Activated CD4-positive, alpha-beta T cell treated with anti-CD3 and anti-CD28 coated beads, Interleukin-2, amount 10 ng/mL, durations not matched to agents 7 days and 5 days (primary cell): ENCODE data around the gene NPIPB2. TPM values are rescaled to one million over a fixed set of nuclear protein-coding genes. Genes with fewer than 3 reads are reported as not detected.

Experiments
- CTCF ChIA-PET: fragments of 350-600 bp; sonication (Branson Sonifier 250); formaldehyde crosslinking; loops from one replicate; lab custom pipeline; 2021; ENCODE audit warnings: antibody characterized with exemption; lab: Charles Lee
- POLR2A ChIA-PET: fragments of 350-600 bp; sonication (Branson Sonifier 250); formaldehyde crosslinking; loops from one replicate; lab custom pipeline; 2021; ENCODE audit warnings: antibody characterized with exemption; lab: Charles Lee
- DNase-seq: peaks from one replicate; pipeline ENCODE4 v3.0.0-alpha.2; 2020
- H3K27ac Mint-ChIP-seq: one replicate; pipeline ENCODE4 v1.8.0; 2021; ENCODE audit warnings: mild to moderate bottlenecking, moderate library complexity, mixed read lengths
- H3K27me3 Mint-ChIP-seq: one replicate; pipeline ENCODE4 v1.8.0; 2021; ENCODE audit warnings: mixed read lengths
- H3K36me3 Mint-ChIP-seq: one replicate; pipeline ENCODE4 v1.8.0; 2021; ENCODE audit warnings: low read depth, mixed read lengths
- H3K4me1 Mint-ChIP-seq: one replicate; pipeline ENCODE4 v1.8.0; 2021; ENCODE audit warnings: mixed read lengths
- H3K4me3 Mint-ChIP-seq: one replicate; pipeline ENCODE4 v1.8.0; 2021; ENCODE audit warnings: mild to moderate bottlenecking, moderate library complexity, mixed read lengths
- H3K9me3 Mint-ChIP-seq: one replicate; pipeline ENCODE4 v1.8.0; 2021; ENCODE audit warnings: mixed read lengths
- total RNA-seq, 2 experiments: library from RNA; stranded (reverse); gene quantifications; one replicate each; pipeline ENCODE4 v1.2.3, GENCODE V29; 2021

Gene NPIPB2
- total RNA-seq, 2 experiments from 2014 or later = 7.6 to 11.6 TPM

DNA sequence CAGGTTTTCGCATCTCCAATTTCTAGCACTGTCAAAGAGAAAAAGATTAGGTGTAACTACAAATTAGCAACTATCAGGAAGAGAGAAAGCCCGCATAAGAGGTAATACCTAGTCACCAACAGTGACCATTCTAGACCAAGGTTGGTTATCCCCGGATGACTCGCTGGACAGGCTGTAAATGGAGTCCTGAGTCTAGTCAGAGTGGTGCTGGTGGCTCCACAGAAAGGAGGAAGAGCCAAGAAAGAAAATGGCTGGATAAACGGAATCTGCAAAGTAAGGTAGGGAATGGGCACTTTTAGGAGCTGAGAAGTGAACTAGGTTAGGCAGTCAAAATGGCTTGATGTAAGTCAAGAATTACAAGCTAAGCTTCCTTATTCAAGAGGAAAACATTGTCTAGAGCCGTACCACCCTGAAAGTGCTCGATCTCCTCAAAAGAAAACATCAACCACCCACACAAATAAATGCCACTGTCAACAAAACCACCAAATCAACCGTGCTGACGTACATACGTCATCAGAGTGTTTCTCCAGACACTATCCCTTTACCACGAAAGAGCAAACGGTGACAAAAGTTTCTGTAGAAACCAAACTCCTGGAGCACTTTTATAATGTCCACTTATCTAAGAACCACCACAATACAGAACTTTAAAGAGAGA is 28.3 kb downstream of the NPIPB2 start:
- Mint-ChIP-seq H3K36me3 (peaks cover 36% of the 10 kb centered on the region), H3K4me1 (peaks cover 51% of the 10 kb centered on the region), H3K4me3 (peak overlapping the region; percentile 86), H3K9me3 (no peaks in the 10 kb centered on the region), H3K27ac (peak overlapping the region; percentile 97), H3K27me3 (peaks cover 2% of the 10 kb centered on the region)
- peak; percentile 41 for DNase-seq
- ChIA-PET POLR2A (interaction anchor here (0.6 kb wide), 1 partner anchor 28 kb away, joined by 5 read pairs; no protein-coding TSS in a partner anchor), CTCF (interaction anchor here (0.8 kb wide), 1 partner anchor 224 kb away, joined by 3 read pairs; no protein-coding TSS in a partner anchor)

DNA sequence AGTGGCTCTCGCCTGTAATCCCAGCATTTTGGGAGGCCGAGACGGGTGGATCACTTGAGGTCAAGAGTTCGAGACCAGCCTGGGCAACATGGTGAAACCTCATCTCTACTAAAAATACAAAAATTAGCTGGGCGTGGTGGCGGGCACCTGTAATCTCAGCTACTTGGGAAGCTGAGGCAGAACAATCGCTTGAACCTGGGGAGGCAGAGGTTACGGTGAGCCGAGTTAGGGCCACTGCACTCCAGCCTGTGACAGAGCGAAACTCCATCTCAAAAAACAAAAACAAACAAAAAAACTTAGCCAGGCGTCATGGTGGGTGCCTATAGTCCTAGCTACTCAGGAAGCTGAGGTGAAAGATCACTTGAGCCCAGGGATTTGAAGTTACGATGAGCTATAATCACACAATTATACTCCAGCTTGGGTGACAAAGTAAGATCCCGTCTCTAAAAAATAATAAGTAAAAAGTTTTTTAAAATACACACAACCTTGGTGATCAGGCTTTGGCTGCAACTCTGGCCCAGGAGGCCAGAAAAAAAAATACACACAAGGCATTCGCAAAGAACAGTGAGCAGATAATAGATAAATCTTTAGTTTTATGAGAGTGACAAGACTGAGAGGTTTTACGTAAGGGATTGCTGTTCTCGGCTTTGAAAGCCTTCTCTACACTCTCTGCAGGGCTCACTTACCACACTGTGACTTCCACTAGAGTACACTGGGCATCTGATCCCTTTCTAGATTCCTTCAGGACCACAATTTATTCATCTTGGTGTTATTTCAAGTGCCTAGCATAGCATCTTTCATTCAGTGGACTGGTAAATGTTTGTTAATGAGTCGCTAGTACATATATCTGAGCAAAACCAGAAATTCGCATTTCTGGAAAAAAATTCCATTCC is 31.9 kb downstream of the NPIPB2 start:
- CTCF ChIA-PET = interaction anchor here (0.6 kb wide), 1 partner anchor 27 kb away, joined by 3 read pairs; no protein-coding TSS in a partner anchor
- Mint-ChIP-seq H3K27me3 (no peaks in the 10 kb centered on the region), H3K4me3 (no peak overlapping the region), H3K27ac (peak overlapping the region; percentile 41), H3K36me3 (peaks cover 46% of the 10 kb centered on the region), H3K4me1 (peaks cover 63% of the 10 kb centered on the region), H3K9me3 (no peaks in the 10 kb centered on the region)
- DNase-seq = no peak
- POLR2A ChIA-PET = no interaction called here

DNA sequence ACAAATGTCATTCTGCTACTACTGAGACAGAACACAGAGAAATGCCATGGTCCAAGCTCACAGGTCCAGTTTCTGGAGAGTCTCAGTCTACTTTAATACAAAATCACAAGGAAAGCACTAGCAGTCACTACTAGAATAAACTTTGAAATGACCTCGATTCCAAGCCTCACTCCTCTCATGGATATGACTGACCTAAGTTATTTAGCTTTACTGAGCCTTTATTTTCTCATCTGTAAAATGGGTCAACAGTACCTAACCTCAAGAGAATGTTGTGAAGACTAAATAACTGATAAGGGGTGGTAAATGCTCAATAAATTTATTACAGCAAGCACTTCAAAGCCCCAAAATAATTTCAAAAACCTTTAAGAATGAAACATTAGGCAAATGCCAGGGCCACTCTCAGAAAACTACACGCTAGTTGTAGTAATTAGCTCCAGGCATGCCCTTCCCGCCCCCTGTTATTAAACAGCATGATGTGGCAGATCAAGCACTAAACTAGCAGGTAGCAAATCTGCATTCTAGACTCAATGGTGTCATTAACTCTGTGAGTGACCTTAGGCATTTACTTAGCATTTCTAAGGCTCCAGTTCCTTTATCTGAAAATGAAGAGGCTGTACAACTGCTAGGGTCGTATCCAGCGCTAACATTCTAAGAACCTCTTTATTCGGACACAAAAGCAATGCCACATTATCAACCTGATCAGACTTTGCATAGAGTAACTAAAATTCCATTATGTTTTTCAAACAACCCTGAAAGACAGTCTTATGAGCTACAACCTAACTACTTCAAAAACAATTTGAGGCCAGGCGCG is 34.5 kb downstream of the NPIPB2 start:
- ChIA-PET CTCF (no interaction called here), POLR2A (no interaction called here)
- Mint-ChIP-seq H3K4me1 (peaks cover 50% of the 10 kb centered on the region), H3K27ac (no peak overlapping the region), H3K9me3 (no peaks in the 10 kb centered on the region), H3K4me3 (no peak overlapping the region), H3K36me3 (peaks cover 35% of the 10 kb centered on the region), H3K27me3 (no peaks in the 10 kb centered on the region)
- no peak for DNase-seq

DNA sequence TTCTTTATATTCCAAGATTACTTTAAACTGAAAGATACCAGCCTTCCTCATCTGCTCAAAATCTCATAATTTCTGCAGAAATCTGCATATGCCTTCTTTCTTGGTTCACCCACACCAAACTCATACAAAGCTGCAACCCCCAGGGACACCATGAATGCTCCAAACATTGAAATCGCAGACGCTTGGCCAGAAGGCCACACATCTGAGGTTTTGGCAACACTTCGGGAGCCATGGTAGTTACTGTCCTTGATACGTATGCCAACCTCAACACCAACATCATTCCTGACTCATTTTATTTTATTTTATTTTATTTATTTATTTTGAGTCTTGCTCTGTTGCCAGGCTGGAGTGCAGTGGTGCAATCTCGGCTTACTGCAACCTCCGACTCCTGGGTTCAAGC is 37.9 kb downstream of the NPIPB2 start:
- H3K9me3 Mint-ChIP-seq = no peaks in the 10 kb centered on the region
- POLR2A ChIA-PET = no interaction called here
- CTCF ChIA-PET = interaction anchor here (1.2 kb wide), 1 partner anchor 23 kb away, joined by 3 read pairs; no protein-coding TSS in a partner anchor
- H3K36me3 Mint-ChIP-seq = peaks cover 23% of the 10 kb centered on the region
- no peak overlapping the region for H3K4me3 Mint-ChIP-seq
- DNase-seq = no peak
- H3K27ac Mint-ChIP-seq = no peak overlapping the region
- no peaks in the 10 kb centered on the region for H3K27me3 Mint-ChIP-seq
- H3K4me1 Mint-ChIP-seq = peaks cover 48% of the 10 kb centered on the region

DNA sequence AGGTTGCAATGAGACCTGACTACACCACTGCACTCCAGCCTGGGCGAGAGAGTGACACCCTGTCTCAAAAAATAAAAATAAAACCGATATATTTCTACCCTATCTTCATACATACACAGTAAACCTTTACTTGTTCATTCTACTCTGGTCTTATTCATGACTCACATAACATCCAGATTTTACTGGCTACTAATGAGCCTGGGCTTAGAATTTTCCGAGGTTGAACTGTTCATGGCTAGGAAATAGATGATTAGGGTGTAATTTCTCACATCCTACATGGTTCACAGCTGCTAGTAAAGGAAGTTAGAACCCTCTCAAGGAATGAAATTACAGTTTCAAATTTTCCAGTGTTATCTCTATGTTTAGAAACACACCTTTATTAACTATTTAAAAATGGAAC is 40.8 kb downstream of the NPIPB2 start:
- no peak overlapping the region for H3K4me3 Mint-ChIP-seq
- H3K4me1 Mint-ChIP-seq = peaks cover 35% of the 10 kb centered on the region
- peaks cover 16% of the 10 kb centered on the region for H3K36me3 Mint-ChIP-seq

DNA sequence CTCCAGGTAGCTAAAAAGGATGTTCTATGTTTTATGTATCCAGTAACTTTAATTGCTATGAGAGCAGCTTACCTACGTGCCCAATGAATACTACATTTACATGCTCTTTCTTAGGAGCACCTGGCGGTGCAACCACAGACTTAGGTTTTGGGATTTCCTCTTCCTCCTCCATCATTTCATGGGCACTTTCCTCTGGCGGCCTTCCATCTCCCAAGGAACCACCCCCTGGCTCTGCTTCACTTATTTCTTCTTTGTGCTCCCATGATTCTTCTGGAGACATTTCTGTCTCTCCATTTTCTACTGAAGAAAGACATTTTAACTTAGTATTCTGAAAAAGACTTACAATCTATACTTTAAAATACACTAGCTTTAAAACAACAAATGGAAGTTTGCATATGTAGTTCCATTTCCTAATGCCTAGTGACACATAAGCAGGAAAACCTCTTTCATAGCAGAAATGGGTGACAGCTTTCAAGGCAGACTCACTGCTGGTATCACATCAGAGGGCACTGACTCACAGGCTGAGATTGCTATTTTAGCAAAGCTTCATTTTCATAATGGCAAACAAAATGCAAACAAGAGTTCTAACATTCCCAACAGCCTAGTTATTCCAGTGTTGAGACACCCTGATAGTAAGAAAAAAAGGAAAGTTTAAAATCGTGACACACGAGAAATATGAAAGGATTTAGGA is 45.2 kb downstream of the NPIPB2 start:
- no peak overlapping the region for H3K4me3 Mint-ChIP-seq
- H3K36me3 Mint-ChIP-seq = peaks cover 23% of the 10 kb centered on the region
- H3K27ac Mint-ChIP-seq = no peak overlapping the region
- DNase-seq = no peak
- no peaks in the 10 kb centered on the region for H3K27me3 Mint-ChIP-seq
- no peaks in the 10 kb centered on the region for H3K9me3 Mint-ChIP-seq
- POLR2A ChIA-PET = no interaction called here
- peaks cover 29% of the 10 kb centered on the region for H3K4me1 Mint-ChIP-seq
- CTCF ChIA-PET = interaction anchor here (0.6 to 0.8 kb wide), 2 partner anchors 22 to 489 kb away, joined by 3 to 5 read pairs; no protein-coding TSS in a partner anchor

More for the DNA sequence above, 40.8 kb downstream of the NPIPB2 start:
- peak overlapping the region; percentile 26 for H3K27ac Mint-ChIP-seq
- ChIA-PET POLR2A (no interaction called here), CTCF (interaction anchor here (1.4 to 1.7 kb wide), 2 partner anchors 104 to 210 kb away, joined by 3 to 4 read pairs; partner anchors contain the start of gene ZC3H7A)
- no peaks in the 10 kb centered on the region for H3K9me3 Mint-ChIP-seq
- H3K27me3 Mint-ChIP-seq = no peaks in the 10 kb centered on the region
- DNase-seq = no peak

DNA sequence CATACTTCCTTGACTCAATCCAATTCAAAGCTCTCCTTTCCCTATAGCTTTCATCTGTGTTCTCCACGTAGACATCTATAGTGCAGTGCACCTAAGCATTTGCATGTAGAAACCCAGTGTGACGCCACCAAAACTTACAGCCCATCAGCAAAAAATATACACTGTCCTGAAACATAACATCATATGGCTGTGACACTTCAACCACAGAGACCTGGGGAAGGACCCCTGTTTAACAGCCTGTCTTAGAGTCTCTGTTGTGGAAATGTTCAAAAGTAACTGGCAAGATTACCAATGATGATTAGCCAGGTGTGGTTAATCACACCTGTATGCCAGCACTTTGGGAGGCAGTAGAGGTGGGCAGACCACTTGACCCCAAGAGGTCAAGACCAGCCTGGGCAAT is 48.3 kb downstream of the NPIPB2 start:
- H3K27me3 Mint-ChIP-seq = no peaks in the 10 kb centered on the region
- CTCF ChIA-PET = no interaction called here
- POLR2A ChIA-PET = no interaction called here
- DNase-seq = no peak
- H3K9me3 Mint-ChIP-seq = no peaks in the 10 kb centered on the region
- H3K4me3 Mint-ChIP-seq = no peak overlapping the region
- H3K27ac Mint-ChIP-seq = no peak overlapping the region
- peaks cover 9% of the 10 kb centered on the region for H3K4me1 Mint-ChIP-seq
- H3K36me3 Mint-ChIP-seq = peaks cover 29% of the 10 kb centered on the region

DNA sequence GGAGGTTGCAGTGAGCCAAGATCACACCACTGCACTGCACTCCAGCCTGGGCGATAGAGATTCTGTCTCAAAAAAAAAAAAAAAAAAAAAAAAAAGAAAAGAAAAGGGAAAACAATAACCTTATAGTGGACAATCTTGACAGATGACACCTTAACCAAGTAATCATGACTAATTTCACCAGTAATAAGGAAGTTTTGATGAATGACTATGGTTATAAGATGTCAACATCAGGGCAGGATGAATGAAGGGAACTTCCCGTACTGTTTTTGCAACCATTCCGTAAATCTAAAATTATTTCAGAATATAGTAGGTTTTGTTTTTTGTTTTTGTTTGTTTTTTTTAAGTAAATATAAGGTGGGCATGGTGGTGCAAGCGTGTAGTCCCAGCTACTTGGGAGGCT is 49.1 kb downstream of the NPIPB2 start:
- DNase-seq = no peak
- POLR2A ChIA-PET = no interaction called here
- CTCF ChIA-PET = no interaction called here
- Mint-ChIP-seq H3K4me1 (peaks cover 5% of the 10 kb centered on the region), H3K27ac (no peak overlapping the region), H3K27me3 (no peaks in the 10 kb centered on the region), H3K36me3 (peaks cover 30% of the 10 kb centered on the region), H3K4me3 (no peak overlapping the region), H3K9me3 (no peaks in the 10 kb centered on the region)

DNA sequence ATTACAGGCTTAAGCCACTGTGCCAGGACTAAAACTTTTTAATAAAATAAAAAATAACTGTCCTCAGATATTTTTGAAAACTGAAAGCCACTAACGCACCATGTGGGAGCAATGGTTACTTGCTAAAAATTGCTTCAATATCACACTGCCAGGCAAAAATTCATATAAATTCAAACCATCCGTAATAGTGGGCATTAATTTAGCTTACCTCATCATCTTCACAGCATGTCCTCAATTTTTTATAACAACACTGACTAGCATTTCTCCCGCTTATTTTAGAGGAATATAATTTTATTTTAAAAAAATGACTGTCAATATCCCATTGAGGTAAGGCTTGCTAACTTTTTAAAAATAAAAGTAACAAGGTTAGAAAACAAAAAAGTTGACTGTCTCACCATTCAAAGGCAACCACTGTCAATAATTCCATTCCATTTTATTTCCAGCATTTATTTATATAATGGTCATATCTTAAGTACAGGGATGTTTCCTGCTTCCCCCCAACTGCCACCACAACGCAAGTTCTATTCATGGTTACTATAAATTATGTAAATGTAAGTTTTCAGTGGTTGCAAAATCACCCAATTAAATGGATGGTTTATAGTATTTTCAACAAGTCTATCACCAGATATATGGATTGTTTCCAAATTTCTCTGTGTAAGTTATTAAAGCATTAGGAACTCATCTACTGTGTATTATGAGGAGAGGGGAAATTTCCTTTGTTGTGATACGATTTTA is 51.4 kb downstream of the NPIPB2 start:
- ChIA-PET POLR2A (no interaction called here), CTCF (no interaction called here)
- Mint-ChIP-seq H3K36me3 (peaks cover 45% of the 10 kb centered on the region), H3K9me3 (no peaks in the 10 kb centered on the region), H3K4me1 (peaks cover 3% of the 10 kb centered on the region), H3K4me3 (no peak overlapping the region), H3K27me3 (no peaks in the 10 kb centered on the region), H3K27ac (no peak overlapping the region)
- DNase-seq = no peak

DNA sequence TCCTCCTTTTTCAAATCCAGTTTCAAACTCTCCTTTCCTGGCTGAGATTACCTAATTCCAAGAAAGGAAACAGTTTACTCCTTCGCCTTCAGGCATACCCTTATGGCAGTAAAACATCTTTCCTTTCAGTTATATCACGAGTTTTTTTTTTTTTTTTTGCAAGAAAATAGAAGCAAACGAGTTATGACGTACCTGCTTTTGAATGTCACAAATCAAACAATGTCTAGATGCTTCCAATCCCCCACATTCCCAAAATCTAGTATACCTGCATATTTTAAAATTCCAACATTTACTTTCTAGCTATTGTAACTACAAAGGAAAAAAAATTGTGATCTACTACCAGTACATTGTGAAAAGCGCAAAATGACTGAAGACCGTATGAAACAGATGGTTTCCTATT is 55.0 kb downstream of the NPIPB2 start:
- Mint-ChIP-seq H3K27me3 (no peaks in the 10 kb centered on the region), H3K36me3 (peaks cover 42% of the 10 kb centered on the region), H3K4me3 (no peak overlapping the region), H3K27ac (no peak overlapping the region), H3K4me1 (no peaks in the 10 kb centered on the region), H3K9me3 (no peaks in the 10 kb centered on the region)
- no peak for DNase-seq
- ChIA-PET POLR2A (no interaction called here), CTCF (interaction anchor here (0.7 kb wide), 1 partner anchor 40 kb away, joined by 3 read pairs; no protein-coding TSS in a partner anchor)

DNA sequence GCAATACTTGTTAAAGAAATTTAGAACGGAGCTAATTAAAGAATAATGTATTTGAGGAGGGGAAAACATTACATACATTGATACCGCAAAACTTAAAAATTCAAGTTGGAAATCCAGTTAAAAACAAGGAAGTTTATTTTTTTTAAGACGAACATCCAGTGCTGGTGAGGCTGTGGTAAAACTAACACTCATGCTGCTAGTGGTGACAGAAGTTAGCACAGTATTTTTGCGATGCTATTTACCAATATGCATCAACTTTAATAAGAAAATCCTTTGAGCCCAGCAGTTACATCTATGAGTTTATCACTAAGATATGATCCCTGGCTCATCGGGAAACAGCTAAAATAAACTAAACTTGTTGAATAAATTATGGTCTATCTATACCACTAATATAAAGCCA is 57.8 kb downstream of the NPIPB2 start:
- Mint-ChIP-seq H3K36me3 (peaks cover 51% of the 10 kb centered on the region), H3K27ac (no peak overlapping the region)
- CTCF ChIA-PET = interaction anchor here (0.6 kb wide), 3 partner anchors 21 to 1569 kb away, joined by 3 read pairs; no protein-coding TSS in a partner anchor

More for the DNA sequence above, 57.8 kb downstream of the NPIPB2 start:
- no peaks in the 10 kb centered on the region for H3K27me3 Mint-ChIP-seq
- no peak for DNase-seq
- H3K4me1 Mint-ChIP-seq = peaks cover 2% of the 10 kb centered on the region
- POLR2A ChIA-PET = no interaction called here
- no peaks in the 10 kb centered on the region for H3K9me3 Mint-ChIP-seq
- no peak overlapping the region for H3K4me3 Mint-ChIP-seq
